Smooth muscle cell (in vitro differentiated cells): ENCODE measurements around the gene TCF4. TPM values are rescaled to one million over a fixed set of nuclear protein-coding genes. Genes with fewer than 3 reads are reported as not detected.

Experiments
- DNase-seq: peaks from one replicate; lab custom pipeline; 2025; ENCODE audit not compliant: unreplicated experiment; lab: John Stamatoyannopoulos, UW
- H2AFZ ChIP-seq: fragments of 200-600 bp; sonication (generic); 2 replicates; pipeline ENCODE4 v1.6.0; 2016; ENCODE audit warnings: antibody characterized with exemption, low read depth, mild to moderate bottlenecking
- H3F3A ChIP-seq: fragments of 200-600 bp; sonication (generic); 2 replicates; pipeline ENCODE4 v1.6.0; 2017; ENCODE audit warnings: antibody characterized with exemption, low read depth
- H3K27ac ChIP-seq: fragments of 200-600 bp; sonication (generic); 2 replicates; pipeline ENCODE4 v1.5.1; 2016; ENCODE audit warnings: low read depth, mild to moderate bottlenecking
- H3K27me3 ChIP-seq: fragments of 200-600 bp; sonication (generic); 2 replicates; pipeline ENCODE4 v1.6.1; 2016; ENCODE audit warnings: low read depth, mild to moderate bottlenecking
- H3K36me3 ChIP-seq: fragments of 200-600 bp; sonication (generic); 2 replicates; pipeline ENCODE4 v1.5.1; 2016; ENCODE audit warnings: low read depth
- H3K4me1 ChIP-seq: fragments of 200-600 bp; sonication (generic); 2 replicates; pipeline ENCODE4 v1.5.1; 2016; ENCODE audit warnings: low read depth
- H3K4me2 ChIP-seq: fragments of 200-600 bp; sonication (generic); 2 replicates; pipeline ENCODE4 v1.6.0; 2016; ENCODE audit warnings: mild to moderate bottlenecking
- H3K4me3 ChIP-seq: fragments of 200-600 bp; sonication (generic); 2 replicates; pipeline ENCODE4 v1.5.1; 2016; ENCODE audit warnings: mild to moderate bottlenecking
- H3K79me2 ChIP-seq: fragments of 200-600 bp; sonication (generic); 2 replicates; pipeline ENCODE4 v1.6.0; 2016; ENCODE audit warnings: low read depth, mild to moderate bottlenecking
- H3K9ac ChIP-seq: fragments of 200-600 bp; sonication (generic); 2 replicates; pipeline ENCODE4 v1.6.0; 2016; ENCODE audit warnings: low read depth
- H3K9me3 ChIP-seq: fragments of 200-600 bp; sonication (generic); replicated peaks from 2 replicates; pipeline ENCODE4 v1.5.1; 2016; ENCODE audit warnings: low read depth
- H4K20me1 ChIP-seq: fragments of 200-600 bp; sonication (generic); 2 replicates; pipeline ENCODE4 v1.6.0; 2016; ENCODE audit warnings: low read depth
- CTCF ChIP-seq: fragments of 200-600 bp; sonication (generic); IDR thresholded peaks from 2 replicates; pipeline ENCODE4 v1.5.1; 2017; ENCODE audit warnings: borderline replicate concordance, mild to moderate bottlenecking, antibody characterized with exemption; ENCODE audit not compliant: insufficient read depth, poor library complexity, severe bottlenecking
- WGBS: methylation state at CpG from one replicate; pipeline ENCODE4 v1.1.7; 2016; ENCODE audit warnings: low lambda C conversion rate; 5-methylcytosine and 5-hydroxymethylcytosine counted together
- polyA plus RNA-seq: library from polyadenylated mRNA; unstranded; fragments of >200 nt; fragmentation: Nextera tagmentation; extraction: Ambion mirVana; gene quantifications from 2 replicates; pipeline ENCODE4 v1.2.1, GENCODE V29; 2016
- total RNA-seq: library from RNA; depleted of rRNA; stranded (reverse); fragments of >200 nt; gene quantifications from 2 replicates; pipeline ENCODE4 v1.2.3, GENCODE V29; 2014

TCF4 gene
- total and polyA plus RNA-seq, 2 experiments from 2014 or later: 105 to 120 TPM

GRCh38 chr18:55337908-55338521 lies 250.0 kb downstream of the TCF4 start:
- no peak overlapping the region for H3K4me2 ChIP-seq
- 94% methylated on average over 13 of the region's 13 CpGs for WGBS
- no peak for DNase-seq

GRCh38 chr18:55337138-55337537 lies 250.9 kb downstream of the TCF4 start:
- no peaks in the 10 kb centered on the region for H3K36me3 ChIP-seq
- H3K4me2 ChIP-seq: no peak overlapping the region
- no peak overlapping the region for H3K27ac ChIP-seq
- H3K9me3 ChIP-seq: no peaks in the 10 kb centered on the region
- no peak overlapping the region for H3K4me3 ChIP-seq
- peaks cover 51% of the 10 kb centered on the region for H4K20me1 ChIP-seq
- no peaks in the 10 kb centered on the region for H3K27me3 ChIP-seq
- no peak overlapping the region for H2AFZ ChIP-seq
- no peak for DNase-seq
- TF ChIP-seq CTCF: no peak
- peaks cover 43% of the 10 kb centered on the region for H3K79me2 ChIP-seq
- no peaks in the 10 kb centered on the region for H3F3A ChIP-seq
- no peaks in the 10 kb centered on the region for H3K4me1 ChIP-seq
- WGBS: 98% methylated on average over 4 of the region's 4 CpGs
- H3K9ac ChIP-seq: no peak overlapping the region

More at GRCh38 chr18:55337908-55338521, 250.0 kb downstream of the TCF4 start:
- Histone ChIP-seq H2AFZ (no peak overlapping the region), H3K9me3 (no peaks in the 10 kb centered on the region), H3K27ac (no peak overlapping the region), H3K9ac (no peak overlapping the region), H3K36me3 (no peaks in the 10 kb centered on the region), H3F3A (no peaks in the 10 kb centered on the region), H3K27me3 (no peaks in the 10 kb centered on the region), H3K79me2 (peaks cover 49% of the 10 kb centered on the region), H4K20me1 (peaks cover 45% of the 10 kb centered on the region), H3K4me3 (no peak overlapping the region), H3K4me1 (no peaks in the 10 kb centered on the region)
- no peak for TF ChIP-seq CTCF

- Histone ChIP-seq H3F3A (no peaks in the 10 kb centered on the region), H3K4me3 (no peak overlapping the region), H3K27me3 (no peaks in the 10 kb centered on the region), H3K36me3 (no peaks in the 10 kb centered on the region), H3K9me3 (no peaks in the 10 kb centered on the region), H3K27ac (no peak overlapping the region), H3K9ac (no peak overlapping the region), H4K20me1 (peaks cover 47% of the 10 kb centered on the region), H3K4me2 (no peak overlapping the region), H2AFZ (no peak overlapping the region), H3K4me1 (no peaks in the 10 kb centered on the region), H3K79me2 (peaks cover 41% of the 10 kb centered on the region)
- no peak for TF ChIP-seq CTCF
- WGBS: 89% methylated on average over 3 of the region's 3 CpGs
- no peak for DNase-seq
Measured at GRCh38 chr18:55336438-55337100, 251.4 kb downstream of the TCF4 start.
